ENCODE results near the gene DNAJA2. TPM values are rescaled to one million over a fixed set of nuclear protein-coding genes. Genes with fewer than 3 reads are reported as not detected.

The DNAJA2 gene
- total RNA-seq, 1 donor from 2014 or later, result 90.0 TPM

DNA sequence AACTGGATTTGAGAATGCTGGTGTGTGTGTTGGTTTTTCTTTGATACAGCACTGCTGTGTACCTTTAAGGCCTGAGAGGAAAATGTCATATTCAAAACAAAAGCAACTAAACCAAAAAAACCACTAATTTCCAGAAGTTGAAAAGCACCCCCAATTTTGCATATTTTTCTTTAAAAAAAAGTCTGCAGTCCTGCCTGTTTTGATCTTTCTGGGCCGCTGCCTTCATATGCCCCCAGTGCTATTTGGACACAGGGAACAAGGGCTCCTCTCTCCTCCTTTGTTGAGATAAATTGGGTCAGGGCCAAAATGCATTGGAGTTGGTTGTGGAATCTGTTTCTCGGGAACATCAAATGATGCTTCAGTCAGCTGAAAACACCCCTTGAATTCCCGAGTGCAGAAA, 62.4 kb downstream of the DNAJA2 start:
- intact Hi-C loops (cut with DNase I), result no loop called here
- no peak for DNase-seq
- no peak for ATAC-seq (ENCODE audit: poor library complexity)

DNA sequence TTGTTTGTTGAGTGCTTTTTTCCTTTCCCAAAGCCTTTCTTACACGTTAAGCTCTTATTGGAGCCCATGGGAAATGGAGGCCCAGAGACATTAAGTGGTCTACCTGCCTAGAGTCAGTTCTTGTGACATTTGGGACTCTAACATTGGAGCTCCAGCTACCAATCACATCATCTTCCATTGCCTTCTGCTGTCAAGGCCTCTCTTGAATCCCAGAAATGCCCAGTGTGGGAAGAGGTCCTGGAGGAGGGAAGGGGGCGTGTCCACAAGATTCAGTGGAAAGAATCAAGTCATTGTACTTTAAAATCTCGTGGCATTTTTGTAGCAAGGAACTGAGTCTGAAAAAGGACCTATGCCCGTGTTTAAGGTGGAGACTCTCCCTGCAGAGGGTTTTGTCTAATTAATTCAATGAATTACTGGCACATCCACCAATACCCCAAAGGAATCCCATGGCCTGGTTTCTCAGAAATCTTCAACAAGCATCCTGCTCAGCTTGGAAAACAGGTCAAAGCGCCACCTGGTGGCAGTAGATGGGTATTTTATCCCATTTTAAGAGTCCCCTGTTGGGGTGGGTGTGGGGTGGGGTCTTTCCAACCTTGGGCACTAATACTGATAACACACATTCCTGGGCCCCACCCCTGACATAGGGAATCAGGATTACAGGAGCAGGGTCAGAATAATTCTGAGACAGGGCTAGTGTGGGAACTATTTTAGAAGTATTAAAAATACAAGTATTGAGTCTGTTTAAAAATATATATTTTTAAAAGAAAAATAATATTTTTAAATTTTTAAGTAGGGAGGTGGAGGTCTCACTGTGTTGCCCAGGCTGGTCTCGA, 64.7 kb downstream of the DNAJA2 start:
- DNase-seq (no peak), ATAC-seq (ENCODE audit: poor library complexity) (peak; percentile 79)
- intact Hi-C loops (cut with DNase I), result no loop called here

DNA sequence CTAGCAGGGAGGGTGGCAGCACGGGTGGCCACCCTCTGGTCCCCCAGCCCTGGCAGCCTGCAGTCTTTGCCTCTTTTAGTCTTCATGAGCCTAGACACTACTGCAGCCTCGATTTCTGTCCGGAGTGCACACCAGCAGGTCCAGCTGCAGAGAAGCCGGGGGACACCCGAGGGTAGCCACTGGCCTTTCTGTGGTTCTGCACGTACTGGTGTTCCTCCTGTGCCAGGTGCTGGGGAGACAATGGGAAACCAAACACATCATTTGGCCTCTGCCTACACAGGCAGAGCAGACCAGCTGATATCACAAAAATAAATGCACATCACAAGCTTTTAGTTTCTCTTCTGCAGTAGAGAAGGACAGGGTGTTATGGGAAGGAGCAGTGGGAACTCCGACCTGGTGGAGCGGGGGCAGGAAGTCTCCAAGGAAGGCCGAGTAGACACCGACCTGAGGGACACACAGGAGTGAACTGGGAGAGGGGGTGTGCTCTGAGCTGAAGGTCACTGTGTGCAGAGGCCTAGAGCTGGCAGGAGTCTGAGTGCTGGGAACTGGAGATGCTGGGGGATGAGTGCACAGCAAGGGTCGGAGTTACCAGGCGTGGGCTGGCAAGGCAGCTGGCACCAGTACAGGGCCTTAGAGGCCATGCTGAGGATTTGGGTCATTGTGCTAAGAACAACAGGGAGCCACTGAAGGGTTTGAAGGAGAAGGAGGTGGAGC, 66.3 kb downstream of the DNAJA2 start:
- ATAC-seq (ENCODE audit: poor library complexity) (peak; percentile 53), DNase-seq (no peak)
- intact Hi-C loops (cut with DNase I), result loop anchor here (2.0 kb wide), 1 partner anchor 52 kb away; no protein-coding TSS in a partner anchor

- intact Hi-C loops (cut with DNase I), result loop anchor here (2.0 kb wide), 1 partner anchor 52 kb away; no protein-coding TSS in a partner anchor
- ATAC-seq (ENCODE audit: poor library complexity), result no peak
Observed at GRCh38 chr16:46906360-46907060, 67.0 kb downstream of the DNAJA2 start.

More at GRCh38 chr16:46906360-46907060, 67.0 kb downstream of the DNAJA2 start:
- DNase-seq, result no peak

Other genes starting within 250 kb of the DNAJA2 start
- gene MYLK3, start 225.3 kb downstream of the DNAJA2 start, total RNA-seq, result 304 TPM
- gene C16orf87, start 142.5 kb downstream of the DNAJA2 start, total RNA-seq, result 12.9 TPM
- gene GPT2, start 89.3 kb downstream of the DNAJA2 start, total RNA-seq, result 22.9 TPM
- gene NETO2, start 170.3 kb upstream of the DNAJA2 start, total RNA-seq, result 2.0 TPM